ENCODE data around the gene OSBPL5.

OSBPL5 gene

GRCh38 chr11:3127706-3128355, 37.3 kb downstream of the OSBPL5 start:
- Histone ChIP-seq H3K4me1 (ENCODE audit: insufficient read depth, poor library complexity, severe bottlenecking) (peaks cover 36% of the 10 kb centered on the region), H3K27me3 (ENCODE audit: insufficient read depth, poor library complexity, severe bottlenecking) (no peaks in the 10 kb centered on the region), H3K36me3 (ENCODE audit: low read depth) (peaks cover 3% of the 10 kb centered on the region; the same call in 1 of the 2 replicates), H3K27ac (ENCODE audit: poor library complexity, severe bottlenecking) (no peak overlapping the region), H3K9me3 (ENCODE audit: severe bottlenecking) (no peaks in the 10 kb centered on the region), H3K4me3 (ENCODE audit: severe bottlenecking) (no peak overlapping the region)
- no peak for TF ChIP-seq CTCF (IDR thresholded peaks at IDR 0.05; ENCODE audit: poor library complexity, severe bottlenecking)
- ATAC-seq (ENCODE audit: low read depth) (no peak), DNase-seq (ENCODE audit: low spot score) (peak; percentile 54)

DNA sequence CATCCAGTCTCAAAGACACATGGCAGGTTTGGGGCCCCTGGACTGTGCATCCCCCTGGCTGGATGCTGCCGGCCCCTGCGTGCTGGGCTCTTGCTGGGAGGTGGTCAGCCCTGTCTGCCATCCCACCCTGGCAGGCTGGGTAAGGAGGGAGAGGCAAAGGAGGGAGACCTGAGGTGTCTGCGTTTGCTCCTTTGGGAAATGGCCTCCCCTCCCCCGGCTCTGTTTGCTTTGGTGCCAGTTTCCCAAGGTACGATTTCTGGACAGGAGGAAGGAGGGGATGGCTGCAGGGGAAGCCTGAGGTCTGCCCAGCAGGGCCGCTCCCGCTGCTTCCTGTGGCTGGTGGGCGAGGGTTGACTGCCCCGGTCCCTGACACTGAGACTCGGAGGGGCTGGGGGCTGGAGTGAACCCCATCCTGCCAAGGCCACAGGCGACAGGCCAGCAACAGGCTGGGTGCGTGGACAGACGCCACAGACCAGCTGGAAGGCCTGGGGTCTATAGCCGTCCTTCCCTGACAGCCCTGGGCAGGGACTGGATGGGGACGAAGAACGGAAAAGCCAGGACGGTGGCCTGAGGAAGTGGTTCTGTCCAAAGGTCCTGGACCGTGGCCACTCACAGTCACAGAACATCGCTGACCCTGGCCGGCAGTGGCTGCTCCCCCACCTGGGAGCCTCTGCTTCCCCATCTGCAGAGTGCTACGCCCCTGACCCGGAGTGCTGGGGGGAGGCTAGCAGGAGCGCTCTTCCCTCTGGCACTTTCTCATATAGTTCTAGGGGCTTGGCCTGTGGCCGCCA, 38.0 kb downstream of the OSBPL5 start:
- TF ChIP-seq CTCF (IDR thresholded peaks at IDR 0.05; ENCODE audit: poor library complexity, severe bottlenecking): no peak
- DNase-seq (ENCODE audit: low spot score): peak; percentile 59
- ATAC-seq (ENCODE audit: low read depth): no peak
- peaks cover 10% of the 10 kb centered on the region; the same call in 1 of the 2 replicates for H3K36me3 ChIP-seq (ENCODE audit: low read depth)
- H3K4me3 ChIP-seq (ENCODE audit: severe bottlenecking): no peak overlapping the region
- H3K27ac ChIP-seq (ENCODE audit: poor library complexity, severe bottlenecking): peak overlapping the region; percentile 75
- no peaks in the 10 kb centered on the region for H3K9me3 ChIP-seq (ENCODE audit: severe bottlenecking)
- peaks cover 36% of the 10 kb centered on the region for H3K4me1 ChIP-seq (ENCODE audit: insufficient read depth, poor library complexity, severe bottlenecking)
- H3K27me3 ChIP-seq (ENCODE audit: insufficient read depth, poor library complexity, severe bottlenecking): no peaks in the 10 kb centered on the region

DNA sequence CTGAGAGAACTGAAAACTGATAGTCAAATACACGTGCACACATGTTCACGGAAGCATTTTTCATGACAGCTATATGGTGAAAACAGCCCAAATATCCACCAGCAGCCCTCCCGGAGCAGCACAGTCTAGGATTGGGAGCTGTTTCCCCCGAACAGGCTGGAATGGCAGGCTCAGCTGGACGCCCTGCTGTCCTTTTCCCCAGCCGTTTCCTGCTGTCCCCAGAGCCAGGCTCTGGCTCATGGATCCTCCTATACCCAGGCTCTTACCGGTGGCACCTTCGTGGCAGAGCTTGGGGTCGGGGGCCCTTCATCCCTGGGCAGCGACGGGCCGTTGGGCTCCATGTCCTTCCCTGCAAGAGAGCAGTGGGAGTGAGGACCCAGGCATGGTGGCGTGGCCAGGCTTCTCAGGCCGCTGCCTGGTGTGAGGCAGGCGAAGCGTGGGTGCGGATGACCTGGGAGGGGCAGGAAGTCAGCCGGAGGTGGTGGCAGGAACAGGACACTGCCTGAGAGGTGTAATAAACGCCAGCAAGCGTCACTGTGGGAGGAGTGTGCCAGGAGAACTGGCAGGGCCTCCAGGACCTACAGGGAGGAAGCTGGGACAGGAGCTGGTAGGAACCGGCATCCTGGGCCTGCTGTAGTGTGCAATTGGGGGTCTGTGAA, 38.8 kb downstream of the OSBPL5 start:
- peak overlapping the region; percentile 30 for H3K4me3 ChIP-seq (ENCODE audit: severe bottlenecking)
- H3K9me3 ChIP-seq (ENCODE audit: severe bottlenecking): no peaks in the 10 kb centered on the region
- ATAC-seq (ENCODE audit: low read depth) (peak; percentile 38), DNase-seq (ENCODE audit: low spot score) (peak; percentile 73)
- no peaks in the 10 kb centered on the region for H3K27me3 ChIP-seq (ENCODE audit: insufficient read depth, poor library complexity, severe bottlenecking)
- H3K27ac ChIP-seq (ENCODE audit: poor library complexity, severe bottlenecking): peak overlapping the region; percentile 75
- peaks cover 15% of the 10 kb centered on the region; the same call in 1 of the 2 replicates for H3K36me3 ChIP-seq (ENCODE audit: low read depth)
- H3K4me1 ChIP-seq (ENCODE audit: insufficient read depth, poor library complexity, severe bottlenecking): peaks cover 36% of the 10 kb centered on the region
- no peak for TF ChIP-seq CTCF (IDR thresholded peaks at IDR 0.05; ENCODE audit: poor library complexity, severe bottlenecking)

- peaks cover 18% of the 10 kb centered on the region; the same call in 1 of the 2 replicates for H3K36me3 ChIP-seq (ENCODE audit: low read depth)
- H3K4me1 ChIP-seq (ENCODE audit: insufficient read depth, poor library complexity, severe bottlenecking): peaks cover 31% of the 10 kb centered on the region
- peak overlapping the region; percentile 75 for H3K27ac ChIP-seq (ENCODE audit: poor library complexity, severe bottlenecking)
Observed at GRCh38 chr11:3124821-3125220, 40.3 kb downstream of the OSBPL5 start.

More at GRCh38 chr11:3124821-3125220, 40.3 kb downstream of the OSBPL5 start:
- no peaks in the 10 kb centered on the region for H3K27me3 ChIP-seq (ENCODE audit: insufficient read depth, poor library complexity, severe bottlenecking)
- H3K4me3 ChIP-seq (ENCODE audit: severe bottlenecking): no peak overlapping the region
- TF ChIP-seq CTCF (IDR thresholded peaks at IDR 0.05; ENCODE audit: poor library complexity, severe bottlenecking): no peak
- DNase-seq (ENCODE audit: low spot score) (peak; percentile 42), ATAC-seq (ENCODE audit: low read depth) (peak; percentile 5; the same call in 2 of the 3 replicates)
- H3K9me3 ChIP-seq (ENCODE audit: severe bottlenecking): no peaks in the 10 kb centered on the region
